Aorta (tissue), 5 donors: ENCODE data around the gene KDM4B. TPM values are rescaled to one million over a fixed set of nuclear protein-coding genes. Genes with fewer than 3 reads are reported as not detected.
"Not testable (repeated sequence)": the region's sequence is repeated elsewhere in the genome, so short reads cannot be mapped to it uniquely, and the experiment has no call there.

ENCODE experiments used
- ATAC-seq: fragments of 200-7000 bp; cut with Tn5 transposase; one replicate; pipeline ENCODE4 v1.9.1; 2022; ENCODE audit warnings: moderate library complexity; ENCODE audit not compliant: low FRiP score
- DNase-seq, 2 donors: peaks; one replicate each; pipeline ENCODE4 v3.0.0-alpha.2; 2020
- H3K27ac ChIP-seq, 2 donors: one replicate each; pipeline ENCODE4 v1.5.1; 2013; ENCODE audit warnings: low read length in 2 of 2, mild to moderate bottlenecking in 2 of 2, moderate library complexity in 2 of 2, control low read depth in 1 of 2, inconsistent platforms in 1 of 2, low read depth in 1 of 2
- H3K27me3 ChIP-seq, 2 donors: one replicate each; pipeline ENCODE4 v1.6.1; 2013; ENCODE audit warnings: control low read depth in 1 of 2, low read length in 1 of 2, mild to moderate bottlenecking in 1 of 2, moderate library complexity in 1 of 2; ENCODE audit not compliant: insufficient read depth in 2 of 2, control insufficient read depth in 1 of 2
- H3K36me3 ChIP-seq, 2 donors: one replicate each; pipeline ENCODE4 v1.6.1; 2013; ENCODE audit warnings: control low read depth in 1 of 2, low read length in 1 of 2, mild to moderate bottlenecking in 1 of 2; ENCODE audit not compliant: insufficient read depth in 2 of 2, control insufficient read depth in 1 of 2
- H3K4me1 ChIP-seq, 2 donors: one replicate each; pipeline ENCODE4 v1.6.1; 2013; ENCODE audit warnings: low read length in 2 of 2, control low read depth in 1 of 2, mild to moderate bottlenecking in 1 of 2, moderate library complexity in 1 of 2; ENCODE audit not compliant: insufficient read depth in 2 of 2, control insufficient read depth in 1 of 2
- H3K4me3 ChIP-seq, 2 donors: one replicate each; pipeline ENCODE4 v1.5.1; 2013; ENCODE audit warnings: low read length in 2 of 2, control low read depth in 1 of 2, mild to moderate bottlenecking in 1 of 2
- H3K9me3 ChIP-seq: one replicate; pipeline ENCODE4 v1.6.1; 2013; ENCODE audit warnings: mild to moderate bottlenecking, low read length; ENCODE audit not compliant: control insufficient read depth
- WGBS, 2 donors: extraction: QIAGEN DNeasy Blood & Tissue Kit; methylation state at CpG; one replicate each; pipeline ENCODE4 v1.1.7; 2013; 5-methylcytosine and 5-hydroxymethylcytosine counted together
- intact Hi-C, 2 donors: fragments of 100-400 bp; cut with DNase I; formaldehyde crosslinking; loops; one replicate each; pipeline versions ENCODE4 v1.14.2 to v1.15.0; 2022
- polyA plus RNA-seq, 2 donors: library from polyadenylated mRNA; stranded (reverse); fragments of 200-250 nt; gene quantifications; one replicate each; pipeline ENCODE4 v1.2.3, GENCODE V29; 2013
- total RNA-seq, 2 donors: library from RNA; stranded (reverse); fragmentation: NEBNext Ultra II Directional; extraction: Animal tissue kit (Norgen Biotek cat#: 25700); gene quantifications; one replicate each; pipeline ENCODE4 v1.2.1, GENCODE V29; 2021
- donor health status: healthy with polysubstance abuse.
- donor health status: Bipolar disorder and iron deficiency.
- donor health status: DM: no; HTN: no; CAD: no.
- donor health status: DM: no; HTN: no; CAD: no.
- donor health status: DM: yes; HTN: yes; CAD: no.

Gene KDM4B
- total and polyA plus RNA-seq, 4 donors = 4.4 to 58.1 (median 25.8) TPM

GRCh38 chr19:5188548-5189317 lies 219.8 kb downstream of the KDM4B start:
- Histone ChIP-seq H3K4me3 (no peak overlapping the region), H3K36me3 (no peaks in the 10 kb centered on the region), H3K9me3 (no peaks in the 10 kb centered on the region), H3K27ac (no peak overlapping the region), H3K27me3 (no peaks in the 10 kb centered on the region), H3K4me1 (no peaks in the 10 kb centered on the region)
- ATAC-seq (no peak), DNase-seq (no peak)
- WGBS, 2 donors = 67 to 71% methylated on average over 19 of the region's 19 CpGs
- intact Hi-C loops = no loop called here

- DNase-seq = no peak
- Histone ChIP-seq H3K27me3 (no peaks in the 10 kb centered on the region), H3K27ac (no peak overlapping the region), H3K9me3 (no peaks in the 10 kb centered on the region), H3K4me1 (no peaks in the 10 kb centered on the region), H3K4me3 (no peak overlapping the region), H3K36me3 (no peaks in the 10 kb centered on the region)
- WGBS, 2 donors = 57 to 61% methylated on average over 6 of the region's 6 CpGs
- intact Hi-C loops = no loop called here
- ATAC-seq = no peak
These were observed 220.3 kb downstream of the KDM4B start for GRCh38 chr19:5189318-5189607.

GRCh38 chr19:5191091-5191490 lies 222.2 kb downstream of the KDM4B start:
- H3K36me3 ChIP-seq = no peaks in the 10 kb centered on the region
- no peak overlapping the region for H3K27ac ChIP-seq
- WGBS, 2 donors = 89 to 92% methylated on average over 5 of the region's 5 CpGs
- no peak for DNase-seq
- intact Hi-C loops = no loop called here
- H3K27me3 ChIP-seq = no peaks in the 10 kb centered on the region
- H3K4me1 ChIP-seq = no peaks in the 10 kb centered on the region
- no peak for ATAC-seq
- H3K9me3 ChIP-seq = no peaks in the 10 kb centered on the region
- H3K4me3 ChIP-seq = no peak overlapping the region

GRCh38 chr19:5192568-5192967 lies 223.7 kb downstream of the KDM4B start:
- 93% methylated on average over 5 of the region's 5 CpGs for WGBS, 2 donors
- no peak for ATAC-seq

GRCh38 chr19:5193192-5193591 lies 224.3 kb downstream of the KDM4B start:
- Histone ChIP-seq H3K36me3 (no peaks in the 10 kb centered on the region), H3K4me3 (no peak overlapping the region), H3K27ac (no peak overlapping the region), H3K4me1 (no peaks in the 10 kb centered on the region), H3K9me3 (no peaks in the 10 kb centered on the region), H3K27me3 (no peaks in the 10 kb centered on the region)
- WGBS, 2 donors = 65 to 66% methylated on average over 7 of the region's 7 CpGs
- DNase-seq (no peak), ATAC-seq (no peak)
- intact Hi-C loops = no loop called here

More at GRCh38 chr19:5192568-5192967, 223.7 kb downstream of the KDM4B start:
- H3K9me3 ChIP-seq = no peaks in the 10 kb centered on the region
- H3K4me1 ChIP-seq = no peaks in the 10 kb centered on the region
- no peaks in the 10 kb centered on the region for H3K36me3 ChIP-seq
- H3K27me3 ChIP-seq = no peaks in the 10 kb centered on the region
- no peak overlapping the region for H3K27ac ChIP-seq
- no peak for DNase-seq
- intact Hi-C loops = no loop called here
- H3K4me3 ChIP-seq = no peak overlapping the region

- no peaks in the 10 kb centered on the region for H3K36me3 ChIP-seq
- no peaks in the 10 kb centered on the region for H3K27me3 ChIP-seq
- 94 to 96% methylated on average over 4 of the region's 4 CpGs for WGBS, 2 donors
- H3K27ac ChIP-seq = no peak overlapping the region
- no peaks in the 10 kb centered on the region for H3K4me1 ChIP-seq
- H3K9me3 ChIP-seq = no peaks in the 10 kb centered on the region
- ATAC-seq (no peak), DNase-seq (no peak)
- H3K4me3 ChIP-seq = no peak overlapping the region
- intact Hi-C loops = no loop called here
These were observed 225.7 kb downstream of the KDM4B start for GRCh38 chr19:5194641-5195040.

- H3K4me3 ChIP-seq, H3K27ac ChIP-seq, H3K9me3 ChIP-seq, H3K36me3 ChIP-seq, H3K4me1 ChIP-seq, ATAC-seq, H3K27me3 ChIP-seq, intact Hi-C loops, DNase-seq: not testable (repeated sequence)
- WGBS, 2 donors = 84 to 85% methylated on average over 3 of the region's 3 CpGs
These were observed 226.7 kb downstream of the KDM4B start for GRCh38 chr19:5195587-5195986.

- Histone ChIP-seq H3K36me3 (no peaks in the 10 kb centered on the region), H3K4me3 (no peak overlapping the region), H3K27me3 (no peaks in the 10 kb centered on the region), H3K27ac (no peak overlapping the region), H3K4me1 (no peaks in the 10 kb centered on the region), H3K9me3 (no peaks in the 10 kb centered on the region)
- DNase-seq (no peak), ATAC-seq (no peak)
- intact Hi-C loops = no loop called here
- 98% methylated on average over 5 of the region's 5 CpGs for WGBS, 2 donors
These were observed 227.9 kb downstream of the KDM4B start for GRCh38 chr19:5196832-5197231.

- no peak for ATAC-seq
- WGBS, 2 donors = 93 to 95% methylated on average over 4 of the region's 4 CpGs
- Histone ChIP-seq H3K4me3 (no peak overlapping the region), H3K4me1 (no peaks in the 10 kb centered on the region), H3K36me3 (no peaks in the 10 kb centered on the region), H3K27me3 (no peaks in the 10 kb centered on the region), H3K9me3 (no peaks in the 10 kb centered on the region), H3K27ac (no peak overlapping the region)
- no peak for DNase-seq
- intact Hi-C loops = no loop called here
These were observed 231.9 kb downstream of the KDM4B start for GRCh38 chr19:5200844-5201243.
